Stimulated activated CD8-positive, alpha-beta memory T cell treated with anti-CD3 and anti-CD28 coated beads, Interleukin-12 subunit alpha, Interleukin-12 subunit beta, amount 100 ng/mL, for 24 hours (primary cell): ENCODE data around the gene EHBP1.
"Not testable (repeated sequence)": the region's sequence is repeated elsewhere in the genome, so short reads cannot be mapped to it uniquely, and the experiment has no call there.

ENCODE experiments used
- DNase-seq: peaks from one replicate; pipeline ENCODE4 v3.0.0-alpha.2; 2020; ENCODE audit errors: extremely low read depth

The EHBP1 gene

DNA sequence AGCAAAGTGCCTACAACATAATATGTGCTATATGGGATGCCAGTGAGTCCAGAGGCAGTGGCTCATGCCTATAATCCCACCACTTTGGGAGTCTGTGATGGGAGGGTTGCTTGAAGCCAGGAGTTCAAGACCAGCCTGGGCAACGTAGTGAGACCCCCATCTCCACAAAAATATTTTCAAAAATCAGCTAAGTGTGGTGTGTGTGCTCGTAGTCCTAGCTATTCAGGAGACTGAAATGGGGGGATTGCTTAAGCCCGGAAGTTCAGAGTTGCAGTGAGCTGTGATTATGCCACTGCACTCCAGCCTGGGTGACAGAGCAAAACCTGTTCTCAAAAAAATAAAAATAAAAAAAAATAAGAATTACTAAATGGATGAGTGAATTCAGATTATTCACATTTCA lies 368.5 kb downstream of the EHBP1 start:
- DNase-seq, result no peak

DNA sequence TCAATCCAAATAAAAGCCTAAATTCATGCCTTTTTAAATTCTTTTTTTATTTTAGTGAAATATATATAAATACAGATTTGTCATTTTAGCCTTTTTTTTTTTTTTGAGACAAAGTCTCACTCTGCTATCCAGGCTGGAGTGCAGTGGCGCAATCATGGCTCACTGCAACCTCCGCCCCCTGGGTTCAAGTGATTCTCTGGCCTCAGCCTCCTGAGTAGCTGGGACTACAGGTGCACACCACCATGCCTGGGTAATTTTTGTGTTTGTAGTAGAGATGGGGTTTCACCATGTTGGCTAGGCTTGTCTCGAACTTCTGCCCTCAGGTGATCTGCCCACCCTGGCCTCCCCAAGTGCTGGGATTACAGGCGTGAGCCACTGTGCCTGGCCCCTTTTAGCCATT lies 368.9 kb downstream of the EHBP1 start:
- not testable (repeated sequence) for DNase-seq

DNA sequence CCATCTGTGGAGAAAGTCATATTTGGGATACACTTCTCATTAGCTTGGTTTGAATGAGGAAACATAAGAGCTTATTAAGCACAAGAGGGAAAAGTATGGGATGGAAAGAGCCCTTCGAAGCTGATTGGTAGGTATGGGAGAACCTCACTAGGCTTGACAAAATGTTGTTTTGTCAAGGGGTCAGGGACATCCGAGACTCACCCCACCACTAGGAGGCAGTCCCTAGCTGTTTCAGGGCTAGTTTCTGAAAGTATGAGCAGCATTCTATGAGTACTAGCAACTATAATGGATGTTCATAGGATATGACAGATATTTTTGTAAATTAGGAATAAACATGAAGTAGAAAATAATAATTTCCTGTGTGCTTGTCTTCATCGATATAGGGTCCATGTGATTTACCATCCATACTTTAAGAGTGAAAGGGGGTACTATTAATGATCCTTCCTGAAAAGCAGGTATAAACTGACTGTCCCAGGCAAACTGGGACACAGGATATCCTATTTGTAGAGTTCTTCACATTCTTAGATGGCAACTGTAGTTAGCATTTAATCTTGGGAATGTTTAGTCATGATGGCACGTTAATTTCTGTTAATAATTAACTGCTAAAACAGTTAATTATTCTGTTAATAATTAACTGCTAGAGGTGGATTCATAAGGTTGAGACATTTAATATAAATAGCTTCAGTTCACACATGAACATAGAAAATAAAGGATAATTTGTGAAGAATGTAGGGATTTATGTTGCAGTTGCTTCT lies 373.5 kb downstream of the EHBP1 start:
- DNase-seq, result no peak

DNA sequence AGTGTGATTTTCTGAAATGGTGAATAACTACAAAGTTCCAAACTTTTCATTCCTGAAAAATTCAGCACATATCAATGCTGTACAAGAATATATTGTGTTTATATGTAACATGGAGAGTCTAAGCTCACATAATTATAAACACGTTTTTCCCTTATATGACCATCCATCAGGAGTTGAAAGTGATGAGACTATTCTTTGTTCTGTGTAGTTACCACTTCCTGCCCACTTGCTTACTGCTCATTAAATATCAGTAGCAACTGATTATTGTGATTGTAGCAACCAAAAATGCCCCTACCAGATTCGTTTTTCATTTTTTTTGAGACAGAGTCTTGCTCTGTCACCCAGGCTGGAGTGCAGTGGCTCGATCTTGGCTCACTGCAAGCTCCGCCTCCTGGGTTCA lies 375.9 kb downstream of the EHBP1 start:
- no peak for DNase-seq

DNA sequence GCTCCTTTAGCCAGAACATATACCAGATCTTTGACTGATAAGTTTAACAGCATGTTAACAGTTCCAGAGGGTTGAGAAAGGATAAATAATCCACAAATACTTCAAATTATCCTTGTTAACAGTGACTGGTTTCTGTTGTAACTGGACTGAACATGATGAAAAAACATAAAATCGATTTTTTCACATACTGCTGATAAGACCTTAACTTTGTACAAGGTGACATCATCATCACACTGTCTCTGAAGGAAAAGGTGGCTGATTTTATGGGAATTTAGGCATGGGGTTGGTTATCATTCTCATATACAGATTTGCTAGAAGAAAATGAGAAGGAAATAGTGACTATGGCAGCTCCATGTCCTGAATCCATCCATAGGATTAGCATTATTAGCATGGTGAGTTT lies 381.2 kb downstream of the EHBP1 start:
- no peak for DNase-seq

DNA sequence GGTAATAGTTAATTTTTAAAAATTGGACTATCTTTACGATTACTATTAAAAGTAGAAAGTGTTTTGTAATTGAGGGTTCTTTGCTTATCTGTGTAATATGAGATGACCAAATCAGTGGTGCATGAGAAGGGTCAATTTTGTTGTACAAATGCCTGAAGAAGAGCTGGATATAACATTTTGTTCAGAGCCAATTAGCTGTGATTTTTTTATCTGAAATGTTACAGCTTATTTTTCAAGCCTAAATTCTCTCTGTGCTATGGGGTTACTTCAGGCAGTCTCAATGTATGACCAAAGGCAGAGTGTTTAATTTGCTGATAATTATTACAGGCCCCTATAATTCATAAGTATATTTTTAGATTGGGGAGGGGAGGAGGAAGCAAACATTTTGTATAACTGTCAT lies 386.9 kb downstream of the EHBP1 start:
- DNase-seq, result no peak

DNA sequence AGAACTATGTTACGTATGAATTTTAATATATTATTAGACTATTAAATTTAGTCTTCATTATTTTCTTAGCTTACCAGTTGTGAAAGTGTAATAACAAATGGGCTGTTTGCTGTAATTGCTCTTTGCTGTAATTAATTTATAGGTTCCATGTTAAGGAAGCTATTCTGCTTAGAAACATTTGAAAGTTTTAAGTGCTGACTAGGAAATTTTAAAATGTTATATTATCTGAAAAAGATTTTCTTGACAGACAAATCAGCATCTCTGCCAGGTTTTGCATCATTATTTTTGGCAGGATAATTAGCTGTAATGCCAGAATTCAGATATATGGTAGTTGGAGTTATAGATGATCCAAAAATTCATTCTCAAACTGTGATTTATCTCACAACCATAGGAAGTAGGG lies 387.3 kb downstream of the EHBP1 start:
- no peak for DNase-seq

DNA sequence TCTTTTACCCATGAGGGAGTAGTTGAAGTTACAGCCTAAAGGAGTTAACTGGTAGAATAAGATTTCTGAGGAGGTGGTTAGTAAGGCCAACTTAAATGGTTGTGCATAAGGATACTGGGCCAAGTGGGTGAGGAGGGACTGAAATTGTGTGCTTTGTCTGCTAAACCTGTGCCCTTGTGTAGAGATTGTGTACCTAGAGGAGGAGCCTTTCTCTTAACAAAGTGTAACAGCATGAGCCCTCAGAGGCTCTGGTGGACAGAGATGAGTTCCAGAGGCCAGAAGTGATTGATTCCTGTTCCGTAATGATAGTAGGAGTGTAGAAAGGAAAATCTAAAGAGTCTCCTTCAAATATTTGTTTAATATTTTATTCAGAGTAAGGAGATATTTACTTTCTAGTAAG lies 388.0 kb downstream of the EHBP1 start:
- no peak for DNase-seq
